Panc1 (cell line): ENCODE measurements around the gene WWTR1. TPM values are rescaled to one million over a fixed set of nuclear protein-coding genes. Genes with fewer than 3 reads are reported as not detected.

Experiments
- ATAC-seq: fragments of 200-7000 bp; cut with Tn5 transposase; 2 replicates; pipeline ENCODE4 v1.9.1; 2020; ENCODE audit warnings: mild to moderate bottlenecking, moderate library complexity
- BruUV-seq: library from RNA; stranded (reverse); fragments of 400-500 nt; replicated peaks from 2 replicates; lab custom pipeline; 2021; lab: Mats Ljungman, UMichigan
- CTCF ChIA-PET: fragments of 300-600 bp; sonication (Branson Sonifier 250); formaldehyde crosslinking; loops from one replicate; lab custom pipeline; 2022; ENCODE audit warnings: antibody characterized with exemption; lab: Charles Lee
- POLR2A ChIA-PET: fragments of 300-600 bp; sonication (Branson Sonifier 250); formaldehyde crosslinking; loops from one replicate; lab custom pipeline; 2022; ENCODE audit warnings: antibody characterized with exemption; lab: Charles Lee
- DNase-seq: peaks from one replicate; pipeline ENCODE4 v3.0.0-alpha.2; 2010; ENCODE audit warnings: low read depth, low spot score
- H3K27ac ChIP-seq: 2 replicates; pipeline ENCODE4 v1.5.1; 2011; ENCODE audit warnings: mild to moderate bottlenecking, low read length, inconsistent platforms
- H3K27me3 ChIP-seq: fragments of 200-500 bp; sonication (Bioruptor generic); 2 replicates; pipeline ENCODE4 v1.6.0; 2014; ENCODE audit warnings: low read length, inconsistent platforms; ENCODE audit not compliant: control insufficient read depth, insufficient read depth
- H3K36me3 ChIP-seq: fragments of 200-500 bp; sonication (Bioruptor generic); 2 replicates; pipeline ENCODE4 v1.5.1; 2014; ENCODE audit warnings: inconsistent platforms, mild to moderate bottlenecking, low read length, moderate library complexity; ENCODE audit not compliant: control insufficient read depth, insufficient read depth
- H3K4me1 ChIP-seq: 2 replicates; pipeline ENCODE4 v1.5.1; 2011; ENCODE audit warnings: inconsistent platforms, mild to moderate bottlenecking, low read length, moderate library complexity; ENCODE audit not compliant: control insufficient read depth, insufficient read depth
- H3K4me3 ChIP-seq, 2 experiments: 2 replicates each; pipeline ENCODE4 v1.5.1; 2011 to 2012; ENCODE audit warnings: low read depth in 2 of 2, low read length in 2 of 2, mild to moderate bottlenecking in 2 of 2, inconsistent platforms in 1 of 2, moderate library complexity in 1 of 2
- H3K9me3 ChIP-seq: fragments of 200-500 bp; sonication (Bioruptor generic); 2 replicates; pipeline ENCODE4 v1.5.1; 2014; ENCODE audit warnings: low read depth, mild to moderate bottlenecking, inconsistent platforms, low read length, moderate library complexity; ENCODE audit not compliant: control insufficient read depth, insufficient read depth
- POLR2AphosphoS5 ChIP-seq: IDR thresholded peaks from 2 replicates; pipeline ENCODE4 v1.6.1; 2012; ENCODE audit warnings: mild to moderate bottlenecking, low read depth, low read length, moderate library complexity
- REST ChIP-seq, 2 experiments: IDR thresholded peaks; 2 replicates each; pipeline ENCODE4 v1.6.1; 2011 to 2012; ENCODE audit warnings: low read depth in 2 of 2, control low read depth in 1 of 2, low read length in 1 of 2, mild to moderate bottlenecking in 1 of 2, moderate library complexity in 1 of 2; ENCODE audit not compliant: insufficient read depth in 1 of 2
- SIN3A ChIP-seq: IDR thresholded peaks from 2 replicates; pipeline ENCODE4 v1.6.1; 2012; ENCODE audit warnings: low read depth, mild to moderate bottlenecking, low read length, moderate library complexity, borderline replicate concordance; ENCODE audit not compliant: insufficient read depth
- TCF7L2 ChIP-seq: IDR thresholded peaks from 2 replicates; pipeline ENCODE4 v1.6.1; 2011; ENCODE audit warnings: mild to moderate bottlenecking, low read depth, low read length, inconsistent platforms
- in situ Hi-C: cut with HindIII; loops from 2 replicates; pipeline ENCODE4 v1.10.0; 2016; ENCODE audit warnings: low sequenced_read_pairs, low pct_unique_long_range_greater_than_20kb
- intact Hi-C: fragments of 100-400 bp; cut with micrococcal nuclease; formaldehyde crosslinking; loops from one replicate; pipeline ENCODE4 v1.10.0; 2022; ENCODE audit not compliant: unreplicated experiment
- total RNA-seq: library from RNA; stranded (reverse); gene quantifications from one replicate; pipeline ENCODE4 v1.2.1, GENCODE V29; 2021; ENCODE audit not compliant: unreplicated experiment
- TF ChIP-seq, protein P1 (sequence below): fragments of 450-650 bp; IDR thresholded peaks from 2 replicates; pipeline ENCODE4 v1.5.1; 2017; ENCODE audit warnings: mild to moderate bottlenecking

The WWTR1 gene
- total RNA-seq, 1 experiment from 2014 or later: 298 TPM

- TF ChIP-seq TCF7L2 (no peak), SIN3A (no peak), REST (IDR thresholded peaks at IDR 0.05; ENCODE audit: insufficient read depth in 1 of 2, low read depth in 2 of 2, low read length in 1 of 2) (no peak), POLR2AphosphoS5 (no peak)
- TF ChIP-seq, protein P1, sequence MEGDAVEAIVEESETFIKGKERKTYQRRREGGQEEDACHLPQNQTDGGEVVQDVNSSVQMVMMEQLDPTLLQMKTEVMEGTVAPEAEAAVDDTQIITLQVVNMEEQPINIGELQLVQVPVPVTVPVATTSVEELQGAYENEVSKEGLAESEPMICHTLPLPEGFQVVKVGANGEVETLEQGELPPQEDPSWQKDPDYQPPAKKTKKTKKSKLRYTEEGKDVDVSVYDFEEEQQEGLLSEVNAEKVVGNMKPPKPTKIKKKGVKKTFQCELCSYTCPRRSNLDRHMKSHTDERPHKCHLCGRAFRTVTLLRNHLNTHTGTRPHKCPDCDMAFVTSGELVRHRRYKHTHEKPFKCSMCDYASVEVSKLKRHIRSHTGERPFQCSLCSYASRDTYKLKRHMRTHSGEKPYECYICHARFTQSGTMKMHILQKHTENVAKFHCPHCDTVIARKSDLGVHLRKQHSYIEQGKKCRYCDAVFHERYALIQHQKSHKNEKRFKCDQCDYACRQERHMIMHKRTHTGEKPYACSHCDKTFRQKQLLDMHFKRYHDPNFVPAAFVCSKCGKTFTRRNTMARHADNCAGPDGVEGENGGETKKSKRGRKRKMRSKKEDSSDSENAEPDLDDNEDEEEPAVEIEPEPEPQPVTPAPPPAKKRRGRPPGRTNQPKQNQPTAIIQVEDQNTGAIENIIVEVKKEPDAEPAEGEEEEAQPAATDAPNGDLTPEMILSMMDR: no peak
- H3K36me3 ChIP-seq: no peaks in the 10 kb centered on the region
- no peaks in the 10 kb centered on the region for H3K27me3 ChIP-seq
- POLR2A ChIA-PET: no interaction called here
- H3K4me1 ChIP-seq: peaks cover 33% of the 10 kb centered on the region
- no peak overlapping the region for H3K4me3 ChIP-seq
- DNase-seq: no peak
- no TSS peak for BruUV-seq
- intact Hi-C loops: no loop called here
- peak overlapping the region; percentile 98 for H3K27ac ChIP-seq
- CTCF ChIA-PET: no interaction called here
- ATAC-seq: no peak
- in situ Hi-C loops: no loop called here
- H3K9me3 ChIP-seq: no peaks in the 10 kb centered on the region
These were observed 159.7 kb downstream of the WWTR1 start for GRCh38 chr3:149497966-149498670.

- in situ Hi-C loops: no loop called here
These were observed 160.9 kb downstream of the WWTR1 start for GRCh38 chr3:149496891-149497290.

More at GRCh38 chr3:149496891-149497290, 160.9 kb downstream of the WWTR1 start:
- DNase-seq: no peak
- intact Hi-C loops: no loop called here
- Histone ChIP-seq H3K4me1 (peaks cover 22% of the 10 kb centered on the region), H3K27me3 (no peaks in the 10 kb centered on the region), H3K36me3 (no peaks in the 10 kb centered on the region), H3K9me3 (no peaks in the 10 kb centered on the region), H3K27ac (peak overlapping the region; percentile 98), H3K4me3 (no peak overlapping the region)
- no peak for ATAC-seq
- no TSS peak for BruUV-seq
- ChIA-PET CTCF (interaction anchor here (0.5 to 0.8 kb wide), 2 partner anchors 9 to 317 kb away, joined by 7 read pairs; no protein-coding TSS in a partner anchor), POLR2A (no interaction called here)
- TF ChIP-seq POLR2AphosphoS5 (no peak), REST (IDR thresholded peaks at IDR 0.05; ENCODE audit: insufficient read depth in 1 of 2, low read depth in 2 of 2, low read length in 1 of 2) (no peak), TCF7L2 (no peak), SIN3A (no peak)
- TF ChIP-seq, protein P1: no peak
